B cell (primary cell): ENCODE results near the gene AMMECR1L. TPM values are rescaled to one million over a fixed set of nuclear protein-coding genes. Genes with fewer than 3 reads are reported as not detected.
"Not testable (repeated sequence)": the region's sequence is repeated elsewhere in the genome, so short reads cannot be mapped to it uniquely, and the experiment has no call there.

Experiments
- ATAC-seq: fragments of 200-7000 bp; cut with Tn5 transposase; one replicate; pipeline ENCODE4 v1.10.0; 2021; ENCODE audit warnings: low read depth, mild to moderate bottlenecking, moderate number of reproducible peaks, moderate library complexity
- CTCF ChIA-PET: fragments of 350-600 bp; sonication (Branson Sonifier 250); formaldehyde crosslinking; loops from one replicate; lab custom pipeline; 2021; ENCODE audit warnings: antibody characterized with exemption, inconsistent platforms; lab: Charles Lee
- POLR2A ChIA-PET: fragments of 350-600 bp; sonication (Branson Sonifier 250); formaldehyde crosslinking; loops from one replicate; lab custom pipeline; 2021; ENCODE audit warnings: antibody characterized with exemption; lab: Charles Lee
- DNase-seq: peaks from one replicate; pipeline ENCODE4 v3.0.0; 2013
- H2AFZ ChIP-seq: 2 replicates; pipeline ENCODE4 v1.6.1; 2012; ENCODE audit warnings: mild to moderate bottlenecking, low read depth, low read length; ENCODE audit not compliant: insufficient read depth, poor library complexity, severe bottlenecking
- H3K27ac ChIP-seq, 2 donors: 1 replicate in 1 of 2; 2 replicates in 1 of 2; pipeline ENCODE4 v1.5.1; 2012 to 2013; ENCODE audit warnings: low read length in 2 of 2, mild to moderate bottlenecking in 2 of 2, moderate library complexity in 1 of 2
- H3K27me3 ChIP-seq, 4 experiments: fragments of 200-600 bp in 1 of 4; sonication (generic) in 1 of 4; replicated peaks in 1 of 4; 1 replicate in 2 of 4; 2 replicates in 2 of 4; pipeline versions ENCODE4 v1.6.1 to v1.7.0; 2013 to 2016; ENCODE audit warnings: low read length in 3 of 4, mild to moderate bottlenecking in 2 of 4, mixed read lengths in 1 of 4, moderate library complexity in 1 of 4; ENCODE audit not compliant: insufficient read depth in 4 of 4, control insufficient read depth in 3 of 4; ENCODE audit errors: control extremely low read depth in 1 of 4
- H3K36me3 ChIP-seq, 2 experiments: replicated peaks in 1 of 2; 1 replicate in 1 of 2; 2 replicates in 1 of 2; pipeline versions ENCODE4 v1.6.1 to v1.7.1; 2013; ENCODE audit warnings: low read length in 1 of 2; ENCODE audit not compliant: insufficient read depth in 2 of 2, control insufficient read depth in 1 of 2; ENCODE audit errors: control extremely low read depth in 1 of 2, extremely low read depth in 1 of 2
- H3K4me1 ChIP-seq, 2 donors: fragments of 200-600 bp in 1 of 2; sonication (generic) in 1 of 2; 1 replicate in 1 of 2; 2 replicates in 1 of 2; pipeline versions ENCODE4 v1.5.1 to v1.6.1; 2013 to 2017; ENCODE audit warnings: low read length in 2 of 2; ENCODE audit not compliant: control insufficient read depth in 2 of 2, insufficient read depth in 2 of 2
- H3K4me2 ChIP-seq: replicated peaks from 2 replicates; pipeline ENCODE3; 2012; ENCODE audit warnings: mild to moderate bottlenecking, low read depth, low read length; ENCODE audit not compliant: poor library complexity, severe bottlenecking
- H3K4me3 ChIP-seq, 5 experiments: fragments of 200-600 bp in 1 of 5; sonication (generic) in 1 of 5; 1 replicate in 3 of 5; 2 replicates in 2 of 5; pipeline versions ENCODE4 v1.5.1 to v1.7.0; 2011 to 2016; ENCODE audit warnings: low read length in 4 of 5, mild to moderate bottlenecking in 4 of 5, low read depth in 2 of 5, control low read depth in 1 of 5, moderate library complexity in 1 of 5; ENCODE audit not compliant: insufficient read depth in 1 of 5; ENCODE audit errors: control extremely low read depth in 1 of 5, extremely low read depth in 1 of 5
- H3K79me2 ChIP-seq: fragments of 200-600 bp; sonication (generic); one replicate; pipeline ENCODE4 v1.6.0; 2016; ENCODE audit warnings: low read length; ENCODE audit not compliant: control insufficient read depth, insufficient read depth
- H3K9ac ChIP-seq: fragments of 200-600 bp; sonication (generic); 2 replicates; pipeline ENCODE4 v1.6.1; 2017; ENCODE audit warnings: mild to moderate bottlenecking, low read length, moderate library complexity
- H3K9me3 ChIP-seq, 3 donors: one replicate each; pipeline versions ENCODE4 v1.6.1 to v1.7.1; 2013; ENCODE audit warnings: low read length in 2 of 3; ENCODE audit not compliant: control insufficient read depth in 2 of 3, insufficient read depth in 1 of 3; ENCODE audit errors: control extremely low read depth in 1 of 3
- H4K20me1 ChIP-seq: 2 replicates; pipeline ENCODE4 v1.6.0; 2012; ENCODE audit warnings: mild to moderate bottlenecking, low read length; ENCODE audit not compliant: insufficient read depth, control insufficient read depth, poor library complexity, severe bottlenecking
- H3K27ac Mint-ChIP-seq: one replicate; pipeline ENCODE4 v1.8.0; 2021; ENCODE audit warnings: mixed read lengths
- H3K27me3 Mint-ChIP-seq: one replicate; pipeline ENCODE4 v1.8.0; 2021; ENCODE audit warnings: mixed read lengths
- H3K4me1 Mint-ChIP-seq: one replicate; pipeline ENCODE4 v1.8.0; 2021; ENCODE audit warnings: mixed read lengths
- H3K4me3 Mint-ChIP-seq: one replicate; pipeline ENCODE4 v1.8.0; 2021; ENCODE audit warnings: mixed read lengths
- H3K9me3 Mint-ChIP-seq: one replicate; pipeline ENCODE4 v1.8.0; 2022; ENCODE audit warnings: mixed read lengths; ENCODE audit not compliant: insufficient read depth
- CTCF ChIP-seq: fragments of 200-600 bp; IDR thresholded peaks from one replicate; pipeline ENCODE4 v1.8.0; 2022; ENCODE audit warnings: antibody characterized with exemption, mild to moderate bottlenecking
- EZH2 ChIP-seq: IDR thresholded peaks from 2 replicates; pipeline ENCODE4 v1.6.1; 2012; ENCODE audit warnings: borderline replicate concordance, low read depth, mild to moderate bottlenecking, moderate library complexity, low read length; ENCODE audit not compliant: insufficient read depth, poor library complexity, severe bottlenecking
- WGBS: methylation state at CpG from one replicate; pipeline ENCODE4 v1.1.5; 2013; ENCODE audit warnings: missing lambda C conversion rate; ENCODE audit not compliant: insufficient coverage; 5-methylcytosine and 5-hydroxymethylcytosine counted together
- intact Hi-C: fragments of 100-400 bp; cut with micrococcal nuclease; formaldehyde crosslinking; loops from one replicate; pipeline ENCODE4 v1.10.0; 2022
- polyA plus RNA-seq: library from polyadenylated mRNA; depleted of rRNA; stranded (reverse); fragments of >200 nt; gene quantifications from 2 replicates; pipeline ENCODE4 v1.2.3, GENCODE V29; 2012
- total RNA-seq, 2 donors: library from RNA; stranded (reverse); fragments of 120-200 nt in 1 of 2; gene quantifications; 1 replicate in 1 of 2; 2 replicates in 1 of 2; pipeline versions ENCODE4 v1.2.3 to v1.2.4, GENCODE V29; 2013 to 2022

Gene AMMECR1L
- total and polyA plus RNA-seq, 2 donors (not counting 1 experiment from before 2014, with no cell fraction given): 8.3 to 15.2 TPM

DNA sequence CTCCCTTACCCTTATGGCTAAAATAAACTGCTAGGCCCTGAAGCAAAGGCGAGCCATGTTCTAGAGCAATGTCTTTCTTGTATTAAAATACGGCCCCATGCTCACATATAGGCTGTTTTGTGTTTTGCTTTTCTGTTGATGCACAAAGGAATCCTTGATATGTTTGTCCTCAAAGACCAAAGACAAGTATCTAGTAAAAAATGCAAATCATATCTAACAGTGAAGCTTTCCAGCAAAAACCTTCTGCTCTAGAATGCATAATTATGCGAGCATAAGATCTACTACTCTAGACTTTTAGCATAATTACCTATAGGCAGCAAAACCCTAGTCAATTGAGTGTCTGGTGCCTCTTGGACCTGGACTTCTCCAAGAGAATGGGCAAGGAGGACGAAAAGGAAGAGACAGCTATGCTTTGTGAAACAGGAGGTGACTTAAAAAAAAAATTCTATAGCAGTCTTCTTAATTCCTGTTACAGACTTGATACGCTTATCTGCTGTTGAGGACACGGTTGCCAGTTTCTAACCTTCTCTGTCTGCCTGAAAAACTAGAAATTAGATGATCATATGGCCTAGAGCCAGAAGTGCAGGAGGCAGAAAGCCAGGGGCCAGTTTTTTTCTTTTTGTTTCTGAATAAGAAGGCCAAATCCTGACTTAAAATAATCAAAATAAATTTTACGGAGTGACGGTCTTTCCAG lies 1.5 kb upstream of the AMMECR1L start:
- H3K9me3 Mint-ChIP-seq: no peaks in the 10 kb centered on the region
- Histone ChIP-seq H3K9me3 (no peaks in the 10 kb centered on the region), H3K27me3 (no peaks in the 10 kb centered on the region), H4K20me1 (peaks cover 17% of the 10 kb centered on the region), H3K36me3 (peaks cover 1 to 2% of the 10 kb centered on the region in 2 experiments), H3K4me2 (peak overlapping the region; percentile 33), H3K9ac (peak overlapping the region; percentile 2), H3K4me3 (peak overlapping the region in 2 of 5 experiments; percentile 9 to 31), H3K4me1 (peaks cover 15 to 21% of the 10 kb centered on the region in 2 donors), H3K27ac (peak overlapping the region in 1 of 2 donors; percentile 76), H3K79me2 (peaks cover 39% of the 10 kb centered on the region), H2AFZ (peak overlapping the region; percentile 34)
- TF ChIP-seq CTCF (no peak), EZH2 (no peak)
- WGBS: no CpG with 5 or more reads among the region's 8 CpGs
- no peaks in the 10 kb centered on the region for H3K27me3 Mint-ChIP-seq
- ATAC-seq: no peak
- peak overlapping the region; percentile 82 for H3K27ac Mint-ChIP-seq
- intact Hi-C loops: loop anchor here (2.0 kb wide), 2 partner anchors 142 to 204 kb away; partner anchors contain the start of genes SAP130 and UGGT1
- peaks cover 27% of the 10 kb centered on the region for H3K4me1 Mint-ChIP-seq
- CTCF ChIA-PET: interaction anchor here (1.2 kb wide), 1 partner anchor 361 kb away, joined by 4 read pairs; the partner anchor contains the start of gene IWS1
- POLR2A ChIA-PET: interaction anchor here (0.7 kb wide), 1 partner anchor 203 kb away, joined by 3 read pairs; no protein-coding TSS in a partner anchor
- no peak for DNase-seq
- H3K4me3 Mint-ChIP-seq: peak overlapping the region; percentile 84

GRCh38 chr2:127886593-127886935 lies 808 bp upstream of the AMMECR1L start:
- ChIA-PET POLR2A (interaction anchor here (0.7 kb wide), 1 partner anchor 204 kb away, joined by 3 read pairs; no protein-coding TSS in a partner anchor), CTCF (interaction anchor here (1.2 kb wide), 1 partner anchor 360 kb away, joined by 4 read pairs; the partner anchor contains the start of gene IWS1)
- Histone ChIP-seq H3K27ac (peak overlapping the region; percentile 52 to 76), H4K20me1 (peaks cover 24% of the 10 kb centered on the region), H2AFZ (peak overlapping the region; percentile 79), H3K9ac (peak overlapping the region; percentile 70), H3K79me2 (peaks cover 45% of the 10 kb centered on the region), H3K4me3 (peak overlapping the region in 4 of 5 experiments; percentile 58 to 73 (median 64)), H3K4me2 (peak overlapping the region; percentile 35), H3K4me1 (peaks cover 15 to 21% of the 10 kb centered on the region in 2 donors)
- no CpG with 5 or more reads among the region's 32 CpGs for WGBS
- DNase-seq (peak; percentile 60), ATAC-seq (peak; percentile 20)
- H3K27me3 ChIP-seq, H3K27me3 Mint-ChIP-seq, H3K9me3 ChIP-seq, H3K36me3 ChIP-seq, H3K9me3 Mint-ChIP-seq: not testable (repeated sequence)
- Mint-ChIP-seq H3K4me3 (peak overlapping the region; percentile 84), H3K4me1 (peaks cover 27% of the 10 kb centered on the region), H3K27ac (peak overlapping the region; percentile 90)
- intact Hi-C loops: loop anchor here (2.0 kb wide), 2 partner anchors 142 to 204 kb away; partner anchors contain the start of genes SAP130 and UGGT1
